SK-N-SH (cell line): Measurements from ENCODE around the gene LRRC3B. TPM values are rescaled to one million over a fixed set of nuclear protein-coding genes. Genes with fewer than 3 reads are reported as not detected.

Source experiments
- CTCF ChIA-PET: fragments of 300-600, 350-600 bp; formaldehyde crosslinking; extraction: SDS; loops from one replicate; lab custom pipeline; 2021; lab: Yijun Ruan, JAX
- POLR2A ChIA-PET: fragments of 350-600 bp; sonication (Branson Sonifier 250); formaldehyde crosslinking; extraction: SDS; loops from one replicate; lab custom pipeline; 2020; ENCODE audit warnings: antibody characterized with exemption, inconsistent platforms; lab: Yijun Ruan, JAX
- DNase-seq: peaks from one replicate; pipeline ENCODE4 v3.0.0; 2012
- H2AFZ ChIP-seq: fragments of 200-600 bp; sonication (generic); 2 replicates; pipeline ENCODE4 v1.8.1; 2016; ENCODE audit warnings: antibody characterized with exemption, mild to moderate bottlenecking, low read depth
- H3F3A ChIP-seq: fragments of 200-600 bp; sonication (generic); replicated peaks from 2 replicates; pipeline ENCODE3; 2016; ENCODE audit warnings: antibody characterized with exemption, mild to moderate bottlenecking; ENCODE audit not compliant: insufficient read depth
- H3K27ac ChIP-seq, 2 experiments: fragments of 200-500 bp in 1 of 2; fragments of 200-600 bp in 1 of 2; sonication (Bioruptor generic) in 1 of 2; sonication (generic), shearing (Covaris generic) in 1 of 2; 2 replicates each; pipeline versions ENCODE4 v1.5.1 to v1.6.1; 2014 to 2016; ENCODE audit warnings: low read depth in 2 of 2, inconsistent platforms in 1 of 2, low read length in 1 of 2, mild to moderate bottlenecking in 1 of 2, mixed read lengths in 1 of 2
- H3K27me3 ChIP-seq: fragments of 200-600 bp; sonication (generic), shearing (Covaris generic); 2 replicates; pipeline ENCODE4 v1.6.1; 2016; ENCODE audit warnings: mixed run types; ENCODE audit not compliant: insufficient read depth
- H3K36me3 ChIP-seq, 2 experiments: fragments of 200-500 bp in 1 of 2; fragments of 200-600 bp in 1 of 2; sonication (Bioruptor generic) in 1 of 2; sonication (generic) in 1 of 2; replicated peaks in 1 of 2; 2 replicates each; pipeline versions ENCODE3 to v1.5.1; 2014 to 2016; ENCODE audit warnings: low read length in 1 of 2, mild to moderate bottlenecking in 1 of 2; ENCODE audit not compliant: insufficient read depth in 2 of 2, control insufficient read depth in 1 of 2
- H3K4me1 ChIP-seq, 2 experiments: fragments of 200-500 bp in 1 of 2; fragments of 200-600 bp in 1 of 2; sonication (Bioruptor generic) in 1 of 2; sonication (generic), shearing (Covaris generic) in 1 of 2; 2 replicates each; pipeline versions ENCODE4 v1.5.1 to v1.6.1; 2014 to 2016; ENCODE audit warnings: low read depth in 1 of 2, low read length in 1 of 2, mixed run types in 1 of 2; ENCODE audit not compliant: insufficient read depth in 2 of 2, control insufficient read depth in 1 of 2
- H3K4me2 ChIP-seq: fragments of 200-600 bp; sonication (generic), shearing (Covaris generic); 2 replicates; pipeline ENCODE4 v1.6.1; 2017; ENCODE audit warnings: mixed run types
- H3K4me3 ChIP-seq, 2 experiments: fragments of 200-500 bp in 1 of 2; fragments of 200-600 bp in 1 of 2; sonication (Bioruptor generic) in 1 of 2; sonication (generic), shearing (Covaris generic) in 1 of 2; 2 replicates each; pipeline versions ENCODE4 v1.5.1 to v1.8.1; 2014 to 2016; ENCODE audit warnings: low read depth in 2 of 2, inconsistent platforms in 1 of 2, low read length in 1 of 2, mild to moderate bottlenecking in 1 of 2, mixed read lengths in 1 of 2, moderate library complexity in 1 of 2
- H3K79me2 ChIP-seq: fragments of 200-600 bp; sonication (generic); 2 replicates; pipeline ENCODE4 v1.8.1; 2017; ENCODE audit warnings: mild to moderate bottlenecking; ENCODE audit not compliant: insufficient read depth
- H3K9ac ChIP-seq: fragments of 200-600 bp; sonication (generic); 2 replicates; pipeline ENCODE4 v1.6.1; 2017; ENCODE audit warnings: mixed run types
- H3K9me2 ChIP-seq: fragments of 200-600 bp; sonication (generic); 2 replicates; pipeline ENCODE4 v1.6.1; 2017; ENCODE audit warnings: mixed run types
- H3K9me3 ChIP-seq: fragments of 200-600 bp; sonication (generic); 2 replicates; pipeline ENCODE4 v1.6.1; 2017; ENCODE audit warnings: mixed run types, mild to moderate bottlenecking, moderate library complexity
- H4K20me1 ChIP-seq: fragments of 200-600 bp; sonication (generic); 2 replicates; pipeline ENCODE4 v1.6.1; 2017; ENCODE audit warnings: mild to moderate bottlenecking, mixed run types; ENCODE audit not compliant: insufficient read depth
- FOSL2 ChIP-seq: IDR thresholded peaks from 2 replicates; pipeline ENCODE4 v1.4.0; 2012; ENCODE audit warnings: low read depth, mild to moderate bottlenecking, moderate library complexity, borderline replicate concordance
- FOXJ3 ChIP-seq: sonication (generic); formaldehyde crosslinking; IDR thresholded peaks from 2 replicates; pipeline ENCODE4 v1.5.1; 2020; ENCODE audit warnings: mild to moderate bottlenecking, missing genetic modification reagents
- FOXM1 ChIP-seq: IDR thresholded peaks from 2 replicates; pipeline ENCODE4 v1.4.0; 2012; ENCODE audit warnings: low read depth, mild to moderate bottlenecking
- GABPA ChIP-seq: IDR thresholded peaks from 2 replicates; pipeline ENCODE4 v1.4.0; 2012; ENCODE audit warnings: low read depth, mild to moderate bottlenecking
- MEF2A ChIP-seq: IDR thresholded peaks from 2 replicates; pipeline ENCODE4 v1.4.0; 2012; ENCODE audit warnings: low read depth, borderline replicate concordance
- NRF1 ChIP-seq: IDR thresholded peaks from 2 replicates; pipeline ENCODE4 v1.6.1; 2012; ENCODE audit warnings: low read depth, mild to moderate bottlenecking, low read length
- TAF1 ChIP-seq: IDR thresholded peaks from 2 replicates; pipeline ENCODE4 v1.6.1; 2012; ENCODE audit warnings: low read depth, mild to moderate bottlenecking, low read length, moderate library complexity, borderline replicate concordance
- TEAD4 ChIP-seq: IDR thresholded peaks from 2 replicates; pipeline ENCODE4 v1.4.0; 2012; ENCODE audit warnings: mild to moderate bottlenecking, borderline replicate concordance; ENCODE audit not compliant: insufficient read depth
- WGBS: methylation state at CpG from one replicate; pipeline ENCODE4 v1.1.6; 2017; ENCODE audit warnings: low lambda C conversion rate; 5-methylcytosine and 5-hydroxymethylcytosine counted together
- polyA plus RNA-seq, 3 experiments: library from polyadenylated mRNA; depleted of rRNA; stranded (reverse); fragments of >200 nt; gene quantifications; 2 replicates each; pipeline ENCODE4 v1.2.3, GENCODE V29; 2012
- TF ChIP-seq, protein P1 (sequence below): IDR thresholded peaks from 2 replicates; pipeline ENCODE4 v1.6.1; 2012; ENCODE audit warnings: mild to moderate bottlenecking, low read depth, low read length, moderate library complexity
- TF ChIP-seq, protein P2 (sequence below): fragments of 200-600 bp; sonication (generic); IDR thresholded peaks from 2 replicates; pipeline ENCODE4 v1.6.1; 2017; ENCODE audit warnings: antibody characterized with exemption, mild to moderate bottlenecking, moderate library complexity
- TF ChIP-seq, protein P3 (sequence below): fragments of 150-350 bp; IDR thresholded peaks from 2 replicates; pipeline ENCODE4 v1.6.1; 2017; ENCODE audit warnings: antibody characterized with exemption, low read length, low read depth, borderline replicate concordance
- TF ChIP-seq, protein P4 (sequence below): IDR thresholded peaks from 2 replicates; pipeline ENCODE4 v1.4.0; 2012; ENCODE audit warnings: low read depth, borderline replicate concordance
- TF ChIP-seq, protein P5 (sequence below): IDR thresholded peaks from 2 replicates; pipeline ENCODE4; 2012
- TF ChIP-seq, protein P6 (sequence below): IDR thresholded peaks from 2 replicates; pipeline ENCODE4 v1.4.0; 2012; ENCODE audit warnings: low read depth

LRRC3B gene
- polyA plus RNA-seq, 1 of the 3 experiments (the other 2 are of a cell fraction) = not detected

DNA sequence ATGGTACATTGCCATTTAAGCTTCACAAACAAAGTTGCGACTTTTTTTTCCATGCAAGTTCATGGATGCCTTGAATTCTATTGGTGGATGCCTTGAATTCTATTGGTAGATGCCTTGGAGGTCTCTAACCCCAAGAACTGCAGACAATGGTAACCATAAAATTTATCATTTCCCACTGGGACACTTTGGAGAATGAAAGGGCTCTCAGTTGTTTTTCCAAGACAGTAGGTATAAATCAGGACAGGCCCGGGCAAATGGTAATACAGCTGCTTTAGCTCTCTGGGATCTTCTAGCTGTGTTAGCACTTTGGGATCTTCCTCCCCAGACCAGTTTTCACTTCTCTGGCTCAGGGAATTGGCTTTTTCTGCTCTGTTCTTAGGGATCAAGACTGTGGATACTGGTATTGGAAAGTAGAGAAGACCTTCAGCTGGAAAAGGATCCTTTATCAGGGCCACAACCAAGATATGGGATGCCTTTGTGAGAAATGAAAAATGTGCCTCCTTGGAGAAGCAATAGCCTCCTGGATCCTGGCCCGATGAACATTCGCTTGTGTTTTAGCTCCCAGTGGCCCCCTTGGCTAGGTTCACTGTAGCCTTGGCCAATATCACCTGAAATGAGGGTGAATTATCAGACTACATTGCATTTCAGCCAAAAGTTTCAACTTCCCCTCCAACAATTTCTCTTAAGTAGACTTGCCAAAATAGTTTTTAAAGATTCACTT, 8.3 kb downstream of the LRRC3B start (continued):
- TF ChIP-seq, protein P1, sequence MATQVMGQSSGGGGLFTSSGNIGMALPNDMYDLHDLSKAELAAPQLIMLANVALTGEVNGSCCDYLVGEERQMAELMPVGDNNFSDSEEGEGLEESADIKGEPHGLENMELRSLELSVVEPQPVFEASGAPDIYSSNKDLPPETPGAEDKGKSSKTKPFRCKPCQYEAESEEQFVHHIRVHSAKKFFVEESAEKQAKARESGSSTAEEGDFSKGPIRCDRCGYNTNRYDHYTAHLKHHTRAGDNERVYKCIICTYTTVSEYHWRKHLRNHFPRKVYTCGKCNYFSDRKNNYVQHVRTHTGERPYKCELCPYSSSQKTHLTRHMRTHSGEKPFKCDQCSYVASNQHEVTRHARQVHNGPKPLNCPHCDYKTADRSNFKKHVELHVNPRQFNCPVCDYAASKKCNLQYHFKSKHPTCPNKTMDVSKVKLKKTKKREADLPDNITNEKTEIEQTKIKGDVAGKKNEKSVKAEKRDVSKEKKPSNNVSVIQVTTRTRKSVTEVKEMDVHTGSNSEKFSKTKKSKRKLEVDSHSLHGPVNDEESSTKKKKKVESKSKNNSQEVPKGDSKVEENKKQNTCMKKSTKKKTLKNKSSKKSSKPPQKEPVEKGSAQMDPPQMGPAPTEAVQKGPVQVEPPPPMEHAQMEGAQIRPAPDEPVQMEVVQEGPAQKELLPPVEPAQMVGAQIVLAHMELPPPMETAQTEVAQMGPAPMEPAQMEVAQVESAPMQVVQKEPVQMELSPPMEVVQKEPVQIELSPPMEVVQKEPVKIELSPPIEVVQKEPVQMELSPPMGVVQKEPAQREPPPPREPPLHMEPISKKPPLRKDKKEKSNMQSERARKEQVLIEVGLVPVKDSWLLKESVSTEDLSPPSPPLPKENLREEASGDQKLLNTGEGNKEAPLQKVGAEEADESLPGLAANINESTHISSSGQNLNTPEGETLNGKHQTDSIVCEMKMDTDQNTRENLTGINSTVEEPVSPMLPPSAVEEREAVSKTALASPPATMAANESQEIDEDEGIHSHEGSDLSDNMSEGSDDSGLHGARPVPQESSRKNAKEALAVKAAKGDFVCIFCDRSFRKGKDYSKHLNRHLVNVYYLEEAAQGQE = no peak
- no peak for TF ChIP-seq TAF1

DNA sequence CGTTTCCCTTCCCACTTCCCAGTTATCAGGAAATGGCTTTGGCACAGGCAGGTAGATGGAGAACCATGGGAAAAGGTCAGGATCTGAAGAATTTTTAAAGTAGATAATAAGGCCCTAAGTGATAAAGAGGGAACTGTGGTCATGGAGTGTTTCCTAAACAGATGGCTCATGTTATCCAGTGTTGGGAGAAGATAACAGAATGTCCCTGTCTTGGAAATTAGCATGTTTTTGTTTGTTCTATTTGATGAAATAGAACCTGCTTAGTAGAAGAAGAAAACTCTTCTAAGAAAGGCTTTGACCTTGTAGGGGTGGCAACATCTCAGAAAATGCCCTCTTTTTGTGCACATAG, 8.8 kb downstream of the LRRC3B start:
- Histone ChIP-seq H3K27me3 (no peaks in the 10 kb centered on the region), H3K4me1 (no peaks in the 10 kb centered on the region), H3K9ac (no peak overlapping the region), H3K9me2 (no peaks in the 10 kb centered on the region), H3F3A (no peaks in the 10 kb centered on the region), H3K9me3 (no peaks in the 10 kb centered on the region; the same call in 1 of the 2 replicates), H2AFZ (no peak overlapping the region), H3K4me2 (no peak overlapping the region), H3K79me2 (no peaks in the 10 kb centered on the region), H3K4me3 (no peak overlapping the region), H3K27ac (no peak overlapping the region), H3K36me3 (no peaks in the 10 kb centered on the region), H4K20me1 (no peaks in the 10 kb centered on the region)
- no peak for DNase-seq
- POLR2A ChIA-PET = no interaction called here
- 3% methylated on average over 1 of the region's 1 CpG for WGBS
- TF ChIP-seq NRF1 (no peak), GABPA (no peak), FOXJ3 (CRISPR knock-in tag) (no peak), FOSL2 (no peak), TEAD4 (no peak), MEF2A (no peak), FOXM1 (no peak)
- TF ChIP-seq, protein P2, sequence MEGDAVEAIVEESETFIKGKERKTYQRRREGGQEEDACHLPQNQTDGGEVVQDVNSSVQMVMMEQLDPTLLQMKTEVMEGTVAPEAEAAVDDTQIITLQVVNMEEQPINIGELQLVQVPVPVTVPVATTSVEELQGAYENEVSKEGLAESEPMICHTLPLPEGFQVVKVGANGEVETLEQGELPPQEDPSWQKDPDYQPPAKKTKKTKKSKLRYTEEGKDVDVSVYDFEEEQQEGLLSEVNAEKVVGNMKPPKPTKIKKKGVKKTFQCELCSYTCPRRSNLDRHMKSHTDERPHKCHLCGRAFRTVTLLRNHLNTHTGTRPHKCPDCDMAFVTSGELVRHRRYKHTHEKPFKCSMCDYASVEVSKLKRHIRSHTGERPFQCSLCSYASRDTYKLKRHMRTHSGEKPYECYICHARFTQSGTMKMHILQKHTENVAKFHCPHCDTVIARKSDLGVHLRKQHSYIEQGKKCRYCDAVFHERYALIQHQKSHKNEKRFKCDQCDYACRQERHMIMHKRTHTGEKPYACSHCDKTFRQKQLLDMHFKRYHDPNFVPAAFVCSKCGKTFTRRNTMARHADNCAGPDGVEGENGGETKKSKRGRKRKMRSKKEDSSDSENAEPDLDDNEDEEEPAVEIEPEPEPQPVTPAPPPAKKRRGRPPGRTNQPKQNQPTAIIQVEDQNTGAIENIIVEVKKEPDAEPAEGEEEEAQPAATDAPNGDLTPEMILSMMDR = no peak
- TF ChIP-seq, protein P3, sequence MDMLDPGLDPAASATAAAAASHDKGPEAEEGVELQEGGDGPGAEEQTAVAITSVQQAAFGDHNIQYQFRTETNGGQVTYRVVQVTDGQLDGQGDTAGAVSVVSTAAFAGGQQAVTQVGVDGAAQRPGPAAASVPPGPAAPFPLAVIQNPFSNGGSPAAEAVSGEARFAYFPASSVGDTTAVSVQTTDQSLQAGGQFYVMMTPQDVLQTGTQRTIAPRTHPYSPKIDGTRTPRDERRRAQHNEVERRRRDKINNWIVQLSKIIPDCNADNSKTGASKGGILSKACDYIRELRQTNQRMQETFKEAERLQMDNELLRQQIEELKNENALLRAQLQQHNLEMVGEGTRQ = no peak
- TF ChIP-seq, protein P4, sequence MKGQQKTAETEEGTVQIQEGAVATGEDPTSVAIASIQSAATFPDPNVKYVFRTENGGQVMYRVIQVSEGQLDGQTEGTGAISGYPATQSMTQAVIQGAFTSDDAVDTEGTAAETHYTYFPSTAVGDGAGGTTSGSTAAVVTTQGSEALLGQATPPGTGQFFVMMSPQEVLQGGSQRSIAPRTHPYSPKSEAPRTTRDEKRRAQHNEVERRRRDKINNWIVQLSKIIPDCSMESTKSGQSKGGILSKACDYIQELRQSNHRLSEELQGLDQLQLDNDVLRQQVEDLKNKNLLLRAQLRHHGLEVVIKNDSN = no peak
- TF ChIP-seq, protein P5, sequence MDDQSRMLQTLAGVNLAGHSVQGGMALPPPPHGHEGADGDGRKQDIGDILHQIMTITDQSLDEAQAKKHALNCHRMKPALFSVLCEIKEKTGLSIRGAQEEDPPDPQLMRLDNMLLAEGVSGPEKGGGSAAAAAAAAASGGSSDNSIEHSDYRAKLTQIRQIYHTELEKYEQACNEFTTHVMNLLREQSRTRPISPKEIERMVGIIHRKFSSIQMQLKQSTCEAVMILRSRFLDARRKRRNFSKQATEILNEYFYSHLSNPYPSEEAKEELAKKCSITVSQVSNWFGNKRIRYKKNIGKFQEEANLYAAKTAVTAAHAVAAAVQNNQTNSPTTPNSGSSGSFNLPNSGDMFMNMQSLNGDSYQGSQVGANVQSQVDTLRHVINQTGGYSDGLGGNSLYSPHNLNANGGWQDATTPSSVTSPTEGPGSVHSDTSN = no peak
- TF ChIP-seq, protein P6, sequence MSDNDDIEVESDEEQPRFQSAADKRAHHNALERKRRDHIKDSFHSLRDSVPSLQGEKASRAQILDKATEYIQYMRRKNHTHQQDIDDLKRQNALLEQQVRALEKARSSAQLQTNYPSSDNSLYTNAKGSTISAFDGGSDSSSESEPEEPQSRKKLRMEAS = no peak
- CTCF ChIA-PET = no interaction called here
